Activated naive CD8-positive, alpha-beta T cell (primary cell): Measurements from ENCODE around the gene CACHD1.

Experiments
- H3K27ac Mint-ChIP-seq: one replicate; pipeline ENCODE4 v1.8.0; 2021; ENCODE audit warnings: mixed read lengths
- H3K27me3 Mint-ChIP-seq: one replicate; pipeline ENCODE4 v1.8.0; 2021; ENCODE audit warnings: mixed read lengths
- H3K36me3 Mint-ChIP-seq: one replicate; pipeline ENCODE4 v1.8.0; 2021; ENCODE audit warnings: mixed read lengths
- H3K4me1 Mint-ChIP-seq: one replicate; pipeline ENCODE4 v1.8.0; 2021; ENCODE audit warnings: low read depth, mixed read lengths
- H3K4me3 Mint-ChIP-seq: one replicate; pipeline ENCODE4 v1.8.0; 2021; ENCODE audit warnings: mild to moderate bottlenecking, mixed read lengths
- H3K9me3 Mint-ChIP-seq: one replicate; pipeline ENCODE4 v1.8.0; 2021; ENCODE audit warnings: low read depth, mixed read lengths

CACHD1 gene

GRCh38 chr1:64561993-64562392 is 92.1 kb downstream of the CACHD1 start:
- peaks cover 16% of the 10 kb centered on the region for H3K36me3 Mint-ChIP-seq
- H3K4me3 Mint-ChIP-seq = no peak overlapping the region
- no peaks in the 10 kb centered on the region for H3K4me1 Mint-ChIP-seq
- H3K27ac Mint-ChIP-seq = no peak overlapping the region
- H3K9me3 Mint-ChIP-seq = peaks cover 5% of the 10 kb centered on the region
- H3K27me3 Mint-ChIP-seq = peaks cover 1% of the 10 kb centered on the region

- no peaks in the 10 kb centered on the region for H3K4me1 Mint-ChIP-seq
- H3K27ac Mint-ChIP-seq = no peak overlapping the region
- peaks cover 5% of the 10 kb centered on the region for H3K9me3 Mint-ChIP-seq
- H3K4me3 Mint-ChIP-seq = no peak overlapping the region
- peaks cover 6% of the 10 kb centered on the region for H3K36me3 Mint-ChIP-seq
- H3K27me3 Mint-ChIP-seq = peaks cover 1% of the 10 kb centered on the region
Measured at GRCh38 chr1:64563958-64564565, 94.1 kb downstream of the CACHD1 start.

- H3K36me3 Mint-ChIP-seq = peaks cover 6% of the 10 kb centered on the region
- H3K4me1 Mint-ChIP-seq = no peaks in the 10 kb centered on the region
- H3K27ac Mint-ChIP-seq = no peak overlapping the region
- H3K4me3 Mint-ChIP-seq = no peak overlapping the region
- H3K27me3 Mint-ChIP-seq = peaks cover 1% of the 10 kb centered on the region
- peaks cover 5% of the 10 kb centered on the region for H3K9me3 Mint-ChIP-seq
Measured at GRCh38 chr1:64564891-64565290, 95.0 kb downstream of the CACHD1 start.

- H3K4me3 Mint-ChIP-seq = no peak overlapping the region
- H3K4me1 Mint-ChIP-seq = no peaks in the 10 kb centered on the region
- peaks cover 3% of the 10 kb centered on the region for H3K36me3 Mint-ChIP-seq
- H3K9me3 Mint-ChIP-seq = peaks cover 5% of the 10 kb centered on the region
- H3K27ac Mint-ChIP-seq = no peak overlapping the region
- H3K27me3 Mint-ChIP-seq = peaks cover 1% of the 10 kb centered on the region
Measured at GRCh38 chr1:64567426-64568170, 97.7 kb downstream of the CACHD1 start.

- Mint-ChIP-seq H3K27ac (no peak overlapping the region), H3K4me1 (no peaks in the 10 kb centered on the region), H3K36me3 (no peaks in the 10 kb centered on the region)
Measured at GRCh38 chr1:64568171-64568450, 98.2 kb downstream of the CACHD1 start.

GRCh38 chr1:64569411-64569810 is 99.5 kb downstream of the CACHD1 start:
- Mint-ChIP-seq H3K36me3 (no peaks in the 10 kb centered on the region), H3K27me3 (peaks cover 1% of the 10 kb centered on the region), H3K27ac (no peak overlapping the region), H3K4me1 (no peaks in the 10 kb centered on the region), H3K9me3 (no peaks in the 10 kb centered on the region), H3K4me3 (no peak overlapping the region)

More at GRCh38 chr1:64568171-64568450, 98.2 kb downstream of the CACHD1 start:
- Mint-ChIP-seq H3K27me3 (peaks cover 1% of the 10 kb centered on the region), H3K9me3 (peaks cover under 1% of the 10 kb centered on the region), H3K4me3 (no peak overlapping the region)

GRCh38 chr1:64570267-64570855 is 100.4 kb downstream of the CACHD1 start:
- H3K36me3 Mint-ChIP-seq = no peaks in the 10 kb centered on the region
- no peak overlapping the region for H3K27ac Mint-ChIP-seq
- no peaks in the 10 kb centered on the region for H3K9me3 Mint-ChIP-seq
- H3K27me3 Mint-ChIP-seq = no peaks in the 10 kb centered on the region
- H3K4me1 Mint-ChIP-seq = no peaks in the 10 kb centered on the region
- H3K4me3 Mint-ChIP-seq = no peak overlapping the region

GRCh38 chr1:64572222-64572900 is 102.4 kb downstream of the CACHD1 start:
- Mint-ChIP-seq H3K4me3 (no peak overlapping the region), H3K4me1 (no peaks in the 10 kb centered on the region), H3K9me3 (no peaks in the 10 kb centered on the region), H3K36me3 (no peaks in the 10 kb centered on the region), H3K27me3 (no peaks in the 10 kb centered on the region), H3K27ac (no peak overlapping the region)

GRCh38 chr1:64574301-64574700 is 104.4 kb downstream of the CACHD1 start:
- Mint-ChIP-seq H3K36me3 (no peaks in the 10 kb centered on the region), H3K27me3 (no peaks in the 10 kb centered on the region), H3K27ac (no peak overlapping the region), H3K4me1 (no peaks in the 10 kb centered on the region), H3K4me3 (no peak overlapping the region), H3K9me3 (no peaks in the 10 kb centered on the region)

GRCh38 chr1:64575881-64576676 is 106.2 kb downstream of the CACHD1 start:
- Mint-ChIP-seq H3K4me1 (no peaks in the 10 kb centered on the region), H3K27me3 (no peaks in the 10 kb centered on the region), H3K36me3 (no peaks in the 10 kb centered on the region), H3K9me3 (no peaks in the 10 kb centered on the region), H3K27ac (no peak overlapping the region), H3K4me3 (no peak overlapping the region)

GRCh38 chr1:64578270-64578973 is 108.5 kb downstream of the CACHD1 start:
- H3K9me3 Mint-ChIP-seq = no peaks in the 10 kb centered on the region
- no peaks in the 10 kb centered on the region for H3K4me1 Mint-ChIP-seq
- H3K36me3 Mint-ChIP-seq = no peaks in the 10 kb centered on the region
- no peak overlapping the region for H3K27ac Mint-ChIP-seq
- H3K4me3 Mint-ChIP-seq = no peak overlapping the region
- no peaks in the 10 kb centered on the region for H3K27me3 Mint-ChIP-seq

GRCh38 chr1:64579767-64580166 is 109.8 kb downstream of the CACHD1 start:
- Mint-ChIP-seq H3K36me3 (no peaks in the 10 kb centered on the region), H3K27me3 (no peaks in the 10 kb centered on the region), H3K4me3 (no peak overlapping the region), H3K9me3 (no peaks in the 10 kb centered on the region), H3K4me1 (no peaks in the 10 kb centered on the region), H3K27ac (no peak overlapping the region)

GRCh38 chr1:64581135-64581842 is 111.4 kb downstream of the CACHD1 start:
- Mint-ChIP-seq H3K9me3 (no peaks in the 10 kb centered on the region), H3K4me1 (peaks cover 6% of the 10 kb centered on the region), H3K4me3 (no peak overlapping the region), H3K36me3 (no peaks in the 10 kb centered on the region), H3K27ac (no peak overlapping the region), H3K27me3 (no peaks in the 10 kb centered on the region)

GRCh38 chr1:64581843-64582185 is 111.9 kb downstream of the CACHD1 start:
- Mint-ChIP-seq H3K36me3 (no peaks in the 10 kb centered on the region), H3K4me3 (no peak overlapping the region), H3K9me3 (no peaks in the 10 kb centered on the region), H3K27ac (no peak overlapping the region), H3K4me1 (peaks cover 7% of the 10 kb centered on the region), H3K27me3 (no peaks in the 10 kb centered on the region)
